Measurements from ENCODE around the gene ALDH1A2.
"Not testable (repeated sequence)": the region's sequence is repeated elsewhere in the genome, so short reads cannot be mapped to it uniquely, and the experiment has no call there.

ALDH1A2 gene

DNA sequence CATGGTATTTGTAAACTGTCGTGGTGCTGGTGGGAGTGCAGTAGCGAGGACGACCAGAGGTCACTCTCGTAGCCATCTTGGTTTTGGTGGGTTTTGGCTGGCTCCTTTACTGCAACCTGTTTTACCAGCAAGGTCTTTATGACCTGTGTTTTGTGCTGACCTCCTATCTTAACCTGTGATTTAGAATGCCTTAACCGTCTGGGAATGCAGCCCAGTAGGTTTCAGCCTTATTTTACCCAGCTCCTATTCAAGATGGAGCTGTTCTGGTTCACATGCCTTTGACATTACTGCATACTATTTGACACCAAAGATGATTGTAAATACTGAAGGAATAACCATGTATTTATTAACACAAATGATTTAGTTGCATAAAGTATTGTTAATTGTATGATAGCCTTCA lies 15.4 kb upstream of the ALDH1A2 start:
- not testable (repeated sequence) for H3K9me3 Mint-ChIP-seq, H3K36me3 Mint-ChIP-seq, H3K27me3 Mint-ChIP-seq, H3K4me1 Mint-ChIP-seq, ATAC-seq, H3K27ac Mint-ChIP-seq, H3K4me3 Mint-ChIP-seq

DNA sequence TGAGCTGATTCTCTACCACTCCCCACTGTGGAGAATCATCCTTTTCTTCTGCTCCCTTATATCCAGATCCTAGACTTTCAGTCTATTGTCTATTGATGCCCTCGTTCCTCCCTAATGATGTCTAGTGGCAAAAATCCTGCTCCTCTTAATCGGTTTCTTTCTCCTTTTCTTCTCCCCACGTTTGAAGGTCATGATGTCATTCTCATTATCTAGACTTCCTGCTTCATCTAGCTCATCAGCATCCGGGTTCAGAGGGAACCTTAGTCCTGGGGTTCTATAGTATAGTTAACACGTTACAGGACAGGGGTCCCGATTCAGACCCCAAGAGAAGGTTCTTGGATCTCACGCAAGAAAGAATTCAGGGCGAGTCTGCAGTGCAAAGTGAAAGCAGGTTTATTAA lies 14.9 kb upstream of the ALDH1A2 start:
- Mint-ChIP-seq H3K4me1 (peaks cover 6% of the 10 kb centered on the region), H3K9me3 (no peaks in the 10 kb centered on the region), H3K27me3 (peaks cover 8% of the 10 kb centered on the region), H3K4me3 (no peak overlapping the region), H3K27ac (no peak overlapping the region), H3K36me3 (no peaks in the 10 kb centered on the region)
- ATAC-seq, result no peak

DNA sequence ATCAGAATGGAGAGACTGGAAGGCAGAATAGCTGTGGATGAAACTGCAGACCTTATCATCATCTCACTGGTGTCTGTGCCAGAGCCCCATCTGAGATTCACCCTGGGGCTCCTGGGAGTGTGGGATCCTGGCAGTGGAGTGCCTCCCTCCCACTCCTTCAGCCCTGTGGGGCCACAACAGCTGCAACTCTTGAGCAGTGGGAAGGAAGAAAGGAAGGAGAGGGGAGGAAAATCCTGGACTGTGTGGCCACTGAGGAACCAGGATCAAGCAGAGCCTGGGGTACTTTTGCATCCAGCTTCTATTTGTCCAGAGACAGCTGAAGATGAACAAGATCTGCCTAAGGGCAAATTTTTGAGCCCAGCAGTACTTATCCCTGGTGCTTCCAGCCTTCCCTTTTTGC lies 13.1 kb upstream of the ALDH1A2 start:
- no peak for ATAC-seq
- Mint-ChIP-seq H3K4me1 (peaks cover 6% of the 10 kb centered on the region), H3K27ac (no peak overlapping the region), H3K27me3 (peaks cover 8% of the 10 kb centered on the region), H3K9me3 (no peaks in the 10 kb centered on the region), H3K36me3 (no peaks in the 10 kb centered on the region), H3K4me3 (no peak overlapping the region)

DNA sequence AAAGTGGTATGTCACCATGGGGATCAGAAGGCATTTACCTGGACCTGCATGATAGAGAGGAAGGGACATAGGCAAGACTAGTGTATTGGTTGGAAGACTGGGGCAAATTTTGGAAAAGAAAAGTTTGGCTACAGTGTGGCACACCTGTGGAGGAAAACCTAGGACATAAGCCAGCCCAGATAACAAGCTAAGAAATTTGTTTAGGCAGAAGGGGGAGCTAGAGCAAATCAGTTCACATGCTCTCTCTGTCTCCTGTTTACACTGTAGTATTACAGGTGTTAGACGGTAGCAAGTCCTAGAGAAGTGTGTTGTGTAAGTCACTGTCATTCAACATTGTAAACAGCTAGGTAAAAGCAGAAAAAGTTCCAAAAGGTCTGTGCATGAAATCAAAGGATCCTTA lies 11.9 kb upstream of the ALDH1A2 start:
- H3K4me3 Mint-ChIP-seq, result no peak overlapping the region
- no peak overlapping the region for H3K27ac Mint-ChIP-seq
- H3K36me3 Mint-ChIP-seq, result no peaks in the 10 kb centered on the region
- H3K9me3 Mint-ChIP-seq, result no peaks in the 10 kb centered on the region
- peaks cover 6% of the 10 kb centered on the region for H3K4me1 Mint-ChIP-seq
- H3K27me3 Mint-ChIP-seq, result peaks cover 8% of the 10 kb centered on the region
- no peak for ATAC-seq

DNA sequence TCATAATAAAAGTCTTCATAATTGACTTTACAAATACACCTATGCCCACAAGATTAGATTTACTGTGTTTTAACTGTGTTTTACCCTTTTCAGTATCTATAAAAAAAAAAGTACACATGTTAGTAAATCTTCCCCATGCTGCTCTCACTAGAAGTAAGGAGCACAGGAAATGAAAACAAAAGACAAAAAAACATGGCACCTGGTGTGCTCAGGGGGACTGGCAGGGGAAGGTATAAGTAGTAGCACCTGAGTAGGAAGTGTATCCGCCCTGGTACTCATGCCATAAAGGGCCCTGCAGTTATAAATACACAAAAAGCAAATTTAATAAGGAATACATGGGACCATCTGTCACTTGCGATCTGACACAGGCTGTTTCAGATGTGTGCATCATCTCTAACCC lies 8.9 kb upstream of the ALDH1A2 start:
- peaks cover 16% of the 10 kb centered on the region for H3K27me3 Mint-ChIP-seq
- no peaks in the 10 kb centered on the region for H3K4me1 Mint-ChIP-seq
- H3K9me3 Mint-ChIP-seq, result no peaks in the 10 kb centered on the region
- no peaks in the 10 kb centered on the region for H3K36me3 Mint-ChIP-seq
- no peak overlapping the region for H3K4me3 Mint-ChIP-seq
- no peak for ATAC-seq
- H3K27ac Mint-ChIP-seq, result no peak overlapping the region

DNA sequence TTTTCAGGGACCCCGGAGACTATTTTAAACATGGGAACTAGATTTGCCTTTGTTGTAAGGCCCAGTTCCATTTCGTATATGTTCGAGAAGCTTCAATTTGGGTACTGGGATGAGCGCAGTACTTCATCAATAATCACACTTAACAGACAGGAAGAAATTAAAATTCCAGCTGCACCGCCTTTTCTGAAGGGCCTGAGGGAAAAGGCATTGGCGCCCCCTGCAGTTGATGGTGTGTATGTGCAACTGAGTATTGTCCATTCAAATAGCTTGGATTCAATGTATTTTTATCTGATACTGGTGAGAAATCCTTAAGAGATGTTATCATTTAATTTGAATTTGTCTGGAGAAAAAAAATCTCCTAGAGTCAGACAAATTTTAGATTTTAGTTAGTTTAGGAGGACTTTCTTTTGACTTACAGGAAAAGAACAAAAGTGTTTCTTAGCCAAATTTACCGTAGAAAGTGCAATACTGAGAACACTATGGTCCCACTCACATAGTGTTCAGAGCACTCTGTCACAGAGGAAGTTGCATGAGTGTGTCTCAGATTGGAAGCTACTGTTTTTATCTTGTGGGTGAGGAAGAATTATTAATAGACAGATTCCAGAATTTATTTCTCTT lies 5.4 kb upstream of the ALDH1A2 start:
- H3K9me3 Mint-ChIP-seq, result no peaks in the 10 kb centered on the region
- no peak for ATAC-seq
- no peak overlapping the region for H3K4me3 Mint-ChIP-seq
- H3K4me1 Mint-ChIP-seq, result peaks cover 6% of the 10 kb centered on the region
- no peak overlapping the region for H3K27ac Mint-ChIP-seq
- peaks cover 28% of the 10 kb centered on the region for H3K27me3 Mint-ChIP-seq
- H3K36me3 Mint-ChIP-seq, result no peaks in the 10 kb centered on the region

DNA sequence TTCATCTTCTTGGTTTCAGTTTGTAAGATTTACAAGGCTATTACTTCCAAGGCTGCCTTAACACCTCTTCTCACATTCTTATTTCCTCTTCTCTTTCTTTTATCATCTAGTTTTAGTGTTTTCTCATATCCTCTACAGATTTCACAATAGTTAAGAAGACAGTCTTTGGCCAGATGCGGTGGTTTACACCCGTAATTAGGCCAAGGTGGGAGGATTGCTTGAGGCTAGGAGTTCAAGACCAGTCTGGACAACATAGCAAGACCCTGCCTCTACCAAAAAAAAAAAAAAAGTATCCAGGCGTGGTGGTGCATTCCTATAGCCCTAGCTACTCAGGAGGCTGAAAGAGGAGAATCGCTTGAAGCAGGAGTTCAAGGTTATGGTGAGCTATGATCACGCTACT lies 3.5 kb upstream of the ALDH1A2 start:
- Mint-ChIP-seq H3K4me1 (peaks cover 6% of the 10 kb centered on the region), H3K27me3 (peaks cover 37% of the 10 kb centered on the region), H3K36me3 (no peaks in the 10 kb centered on the region), H3K4me3 (no peak overlapping the region), H3K27ac (no peak overlapping the region), H3K9me3 (no peaks in the 10 kb centered on the region)
- no peak for ATAC-seq

DNA sequence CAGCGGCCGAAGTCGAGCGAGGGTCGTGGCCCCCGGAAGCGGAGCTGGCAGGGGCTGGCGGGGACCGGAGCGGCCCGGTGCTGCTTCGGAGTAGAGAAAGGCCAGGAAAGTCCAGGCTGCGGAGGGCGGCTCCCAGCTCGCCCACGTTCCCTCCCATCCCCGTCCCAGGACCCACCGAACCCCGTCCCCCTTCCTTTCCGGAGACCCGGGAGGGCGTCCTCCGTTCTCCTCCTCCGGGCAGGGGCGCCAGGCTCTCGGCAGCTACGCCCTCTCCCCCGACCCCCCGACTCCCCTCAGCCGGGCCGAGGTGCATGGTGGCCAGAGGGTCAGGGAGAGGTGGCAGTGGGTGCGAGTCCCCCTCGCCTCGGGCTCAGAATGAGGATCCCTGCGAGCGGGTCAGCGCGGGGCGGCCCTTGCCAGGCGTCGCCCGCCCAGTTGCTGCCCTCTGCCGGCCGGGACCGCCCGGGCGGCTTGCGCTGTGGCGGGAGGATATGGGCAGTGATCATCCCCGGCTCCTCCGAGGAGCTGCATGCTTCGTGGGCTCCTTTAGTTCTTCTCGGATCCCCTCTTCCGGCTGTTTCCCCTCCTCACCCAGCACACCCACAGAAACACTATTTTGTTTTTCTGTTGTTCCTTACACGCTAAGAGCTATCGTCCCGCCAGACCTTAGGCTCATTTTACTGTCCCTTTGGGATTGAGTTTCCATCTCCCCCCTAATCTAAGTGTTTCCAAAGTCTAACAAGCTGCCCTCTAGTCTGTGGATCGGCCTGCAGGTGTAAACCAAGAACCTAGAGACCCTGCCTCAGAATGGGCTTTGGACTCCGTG lies 744 bp upstream of the ALDH1A2 start:
- Mint-ChIP-seq H3K36me3 (no peaks in the 10 kb centered on the region), H3K27ac (no peak overlapping the region), H3K27me3 (peaks cover 60% of the 10 kb centered on the region), H3K4me3 (peak overlapping the region; percentile 24), H3K4me1 (peaks cover 6% of the 10 kb centered on the region), H3K9me3 (no peaks in the 10 kb centered on the region)
- peak; percentile 54 for ATAC-seq

DNA sequence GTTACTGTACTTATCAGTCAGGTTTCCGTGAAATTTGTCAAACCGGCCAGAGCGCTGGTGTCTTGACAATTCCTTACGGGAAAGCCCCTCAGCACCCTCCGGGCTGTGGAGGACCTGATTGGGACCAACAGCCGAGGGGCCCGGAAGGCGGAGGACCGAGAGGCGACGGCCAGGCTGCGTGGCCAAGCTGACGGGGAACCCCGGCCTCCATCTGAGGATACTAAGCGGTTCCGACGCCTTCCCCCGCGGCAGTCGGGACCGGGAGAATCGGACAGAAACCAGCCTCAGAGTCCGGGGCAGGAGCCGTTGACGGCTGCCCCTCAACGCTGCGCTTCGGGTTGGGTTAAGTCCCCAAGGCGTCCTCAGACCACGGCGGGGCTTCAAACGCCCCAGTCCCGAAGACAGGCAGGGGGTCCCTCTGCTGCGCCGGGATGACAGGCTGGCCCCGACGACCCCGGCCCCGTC lies 499 bp downstream of the ALDH1A2 start:
- H3K4me3 Mint-ChIP-seq, result no peak overlapping the region
- no peaks in the 10 kb centered on the region for H3K36me3 Mint-ChIP-seq
- peaks cover 60% of the 10 kb centered on the region for H3K27me3 Mint-ChIP-seq

DNA sequence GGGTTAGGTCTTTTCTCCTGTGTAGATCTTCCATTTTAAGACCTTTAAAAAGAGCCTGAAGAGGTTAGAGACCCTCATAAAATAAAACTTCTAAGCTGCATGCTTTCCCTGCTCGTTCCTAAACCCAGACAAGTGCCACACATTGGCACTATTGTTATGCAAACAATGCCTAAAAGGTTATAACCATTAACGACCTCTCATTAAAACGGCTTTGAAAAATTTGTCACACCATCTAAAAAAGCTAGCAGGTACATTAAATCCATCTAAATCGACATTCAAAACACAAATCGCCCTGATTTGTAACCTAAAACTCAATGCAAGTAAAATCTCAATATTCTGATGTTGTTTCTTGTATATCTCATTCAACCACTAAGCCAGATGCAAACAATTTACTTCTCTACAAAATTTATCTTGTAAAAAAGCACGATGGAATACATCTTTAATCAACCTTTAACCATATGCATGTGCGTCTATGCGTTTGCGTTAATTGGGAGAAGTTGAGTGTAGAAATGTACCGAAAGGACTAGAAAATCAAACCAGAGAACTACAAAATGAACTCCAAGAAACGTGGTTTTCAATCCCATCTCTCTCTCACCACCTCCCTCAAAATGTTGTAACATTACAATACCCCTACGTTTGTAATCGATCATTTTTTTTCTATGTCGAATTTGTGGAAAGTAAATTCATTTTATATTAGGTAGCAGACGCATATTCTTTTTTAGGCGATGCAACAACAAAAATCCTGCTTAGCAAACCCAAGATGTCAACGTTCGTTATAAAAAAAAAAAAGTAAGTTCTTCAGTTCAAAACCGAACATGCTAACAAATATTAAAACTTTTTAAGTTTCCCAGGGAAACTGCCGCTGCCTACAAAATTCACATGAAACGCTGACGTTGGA lies 1.2 kb downstream of the ALDH1A2 start:
- peaks cover 60% of the 10 kb centered on the region for H3K27me3 Mint-ChIP-seq
- peaks cover 6% of the 10 kb centered on the region for H3K4me1 Mint-ChIP-seq
- H3K9me3 Mint-ChIP-seq, result no peaks in the 10 kb centered on the region
- H3K27ac Mint-ChIP-seq, result no peak overlapping the region
- no peaks in the 10 kb centered on the region for H3K36me3 Mint-ChIP-seq
- ATAC-seq, result no peak
- no peak overlapping the region for H3K4me3 Mint-ChIP-seq

More for the DNA sequence above, 499 bp downstream of the ALDH1A2 start:
- Mint-ChIP-seq H3K4me1 (peaks cover 6% of the 10 kb centered on the region), H3K27ac (no peak overlapping the region), H3K9me3 (no peaks in the 10 kb centered on the region)
- no peak for ATAC-seq

DNA sequence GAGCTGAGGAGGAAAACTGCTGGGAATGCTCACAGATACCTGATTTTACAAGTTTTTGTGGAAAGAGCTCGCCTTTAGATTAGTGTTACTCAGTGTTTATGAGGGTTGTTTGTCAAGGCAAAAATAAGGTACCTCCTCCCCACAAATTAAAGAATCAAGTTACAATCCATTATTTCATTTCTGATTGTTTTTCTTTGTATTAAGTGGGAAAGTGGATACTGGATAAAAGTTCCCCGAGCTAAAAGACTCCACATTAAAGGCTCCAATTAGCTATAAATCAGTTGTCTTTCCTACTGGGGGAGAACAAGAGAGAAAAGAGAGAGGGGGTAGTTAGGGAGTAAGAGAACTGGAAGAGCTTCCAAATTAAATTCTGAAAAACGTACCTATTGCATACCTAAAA lies 1.9 kb downstream of the ALDH1A2 start:
- no peaks in the 10 kb centered on the region for H3K9me3 Mint-ChIP-seq
- H3K27me3 Mint-ChIP-seq, result peaks cover 60% of the 10 kb centered on the region
- no peaks in the 10 kb centered on the region for H3K36me3 Mint-ChIP-seq
- no peak overlapping the region for H3K4me3 Mint-ChIP-seq
- no peak overlapping the region for H3K27ac Mint-ChIP-seq
- no peak for ATAC-seq
- H3K4me1 Mint-ChIP-seq, result peaks cover 6% of the 10 kb centered on the region

DNA sequence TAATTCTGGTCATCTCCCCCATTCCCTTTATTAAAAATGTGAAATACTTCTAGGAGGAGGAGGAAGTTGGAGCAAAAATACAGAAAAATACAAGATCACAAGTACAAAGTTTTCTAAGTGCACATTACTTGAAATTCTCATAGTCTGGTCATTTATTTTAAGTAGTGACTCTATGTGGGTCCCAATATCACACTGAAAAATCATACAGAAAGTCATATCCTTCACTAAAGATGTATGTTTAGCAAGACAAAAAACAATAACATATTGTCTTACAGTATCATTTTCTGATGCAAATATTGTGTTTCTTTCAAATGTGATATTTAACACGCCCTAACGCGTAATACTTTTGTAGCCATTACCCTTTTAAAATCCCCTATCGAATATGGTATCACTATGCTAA lies 2.5 kb downstream of the ALDH1A2 start:
- H3K4me1 Mint-ChIP-seq, result peaks cover 6% of the 10 kb centered on the region
- H3K27me3 Mint-ChIP-seq, result peaks cover 58% of the 10 kb centered on the region
- H3K9me3 Mint-ChIP-seq, result no peaks in the 10 kb centered on the region
- H3K36me3 Mint-ChIP-seq, result no peaks in the 10 kb centered on the region
- no peak overlapping the region for H3K4me3 Mint-ChIP-seq
- ATAC-seq, result no peak
- H3K27ac Mint-ChIP-seq, result no peak overlapping the region

DNA sequence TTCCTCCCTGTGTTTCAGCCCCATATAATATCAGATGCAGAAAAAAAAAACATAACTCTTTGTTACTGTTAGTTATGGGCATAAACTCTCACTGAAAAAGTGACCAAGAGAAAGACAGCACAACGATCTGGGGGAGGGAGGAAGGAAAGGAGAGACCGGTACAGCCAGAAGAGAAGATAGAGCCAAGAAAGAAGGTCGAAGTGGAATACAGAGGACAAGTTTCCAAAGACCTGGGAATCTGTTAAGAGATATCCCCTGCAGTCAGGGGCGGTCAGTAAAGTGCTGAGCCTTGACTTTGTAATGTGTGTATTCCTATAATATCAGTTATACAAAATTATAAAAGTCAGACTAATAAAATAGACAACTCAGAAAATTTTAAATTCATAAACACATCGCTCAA lies 3.3 kb downstream of the ALDH1A2 start:
- peaks cover 50% of the 10 kb centered on the region for H3K27me3 Mint-ChIP-seq
- ATAC-seq, result no peak

DNA sequence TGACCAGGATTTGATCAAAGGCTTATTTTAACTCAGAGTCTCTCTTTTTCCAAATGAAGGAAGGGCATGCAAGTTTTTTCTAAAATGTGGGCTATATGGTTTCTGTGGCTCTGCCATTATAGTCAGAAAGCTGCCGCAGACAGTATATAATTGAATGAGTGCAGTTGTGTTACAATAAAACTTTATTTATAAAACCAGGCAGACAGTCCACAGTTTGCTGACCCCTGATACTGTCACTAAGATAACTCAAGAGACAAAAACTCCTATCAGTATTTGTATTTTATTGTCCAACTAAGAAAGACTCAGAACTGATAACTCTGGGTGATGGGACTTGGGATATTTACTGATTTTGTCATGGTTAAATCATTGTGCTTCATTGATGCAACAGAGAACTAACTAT lies 4.9 kb downstream of the ALDH1A2 start:
- Mint-ChIP-seq H3K27ac (no peak overlapping the region), H3K9me3 (no peaks in the 10 kb centered on the region), H3K4me3 (no peak overlapping the region), H3K27me3 (peaks cover 40% of the 10 kb centered on the region), H3K4me1 (no peaks in the 10 kb centered on the region), H3K36me3 (no peaks in the 10 kb centered on the region)
- no peak for ATAC-seq

More for the DNA sequence above, 3.3 kb downstream of the ALDH1A2 start:
- Mint-ChIP-seq H3K4me1 (peaks cover 6% of the 10 kb centered on the region), H3K36me3 (no peaks in the 10 kb centered on the region), H3K4me3 (no peak overlapping the region), H3K9me3 (no peaks in the 10 kb centered on the region), H3K27ac (no peak overlapping the region)

DNA sequence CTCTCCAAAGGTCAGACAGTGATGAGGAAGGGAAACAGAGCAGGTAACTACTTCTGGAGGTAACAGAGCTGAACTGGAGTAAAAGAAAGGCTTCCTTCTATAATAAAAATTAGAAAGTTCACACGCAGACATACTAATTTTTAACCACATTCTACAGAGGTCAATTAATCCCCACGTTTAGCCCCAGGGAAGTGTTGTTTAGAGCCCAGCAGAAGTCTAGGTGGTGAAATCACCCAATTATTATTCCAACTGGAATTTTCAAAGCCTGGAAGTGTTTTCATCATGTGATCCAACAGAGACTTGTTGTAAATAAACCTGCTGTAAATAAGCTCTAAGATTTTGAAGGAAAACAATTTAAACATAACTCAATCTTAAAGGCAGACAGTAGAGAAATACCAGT lies 6.8 kb downstream of the ALDH1A2 start:
- no peaks in the 10 kb centered on the region for H3K36me3 Mint-ChIP-seq
- no peaks in the 10 kb centered on the region for H3K9me3 Mint-ChIP-seq
- no peaks in the 10 kb centered on the region for H3K4me1 Mint-ChIP-seq
- peaks cover 40% of the 10 kb centered on the region for H3K27me3 Mint-ChIP-seq
- H3K4me3 Mint-ChIP-seq, result no peak overlapping the region
- no peak overlapping the region for H3K27ac Mint-ChIP-seq
- no peak for ATAC-seq

Data from stimulated activated memory B cell treated with anti-CD40 and anti-IgM and Interleukin-4, amounts not matched to agents 10 μg/mL and 1 μg/mL and 100 μg/mL, for 72 hours (primary cell).